Panc1 (cell line): Measurements from ENCODE around the gene ACADL. TPM values are rescaled to one million over a fixed set of nuclear protein-coding genes. Genes with fewer than 3 reads are reported as not detected.

Experiments used
- ATAC-seq: fragments of 200-7000 bp; cut with Tn5 transposase; 2 replicates; pipeline ENCODE4 v1.9.1; 2020; ENCODE audit warnings: mild to moderate bottlenecking, moderate library complexity
- BruUV-seq: library from RNA; stranded (reverse); fragments of 400-500 nt; replicated peaks from 2 replicates; lab custom pipeline; 2021; lab: Mats Ljungman, UMichigan
- CTCF ChIA-PET: fragments of 300-600 bp; sonication (Branson Sonifier 250); formaldehyde crosslinking; loops from one replicate; lab custom pipeline; 2022; ENCODE audit warnings: antibody characterized with exemption; lab: Charles Lee
- POLR2A ChIA-PET: fragments of 300-600 bp; sonication (Branson Sonifier 250); formaldehyde crosslinking; loops from one replicate; lab custom pipeline; 2022; ENCODE audit warnings: antibody characterized with exemption; lab: Charles Lee
- DNase-seq: peaks from one replicate; pipeline ENCODE4 v3.0.0-alpha.2; 2010; ENCODE audit warnings: low read depth, low spot score
- H3K27ac ChIP-seq: 2 replicates; pipeline ENCODE4 v1.5.1; 2011; ENCODE audit warnings: mild to moderate bottlenecking, low read length, inconsistent platforms
- H3K27me3 ChIP-seq: fragments of 200-500 bp; sonication (Bioruptor generic); 2 replicates; pipeline ENCODE4 v1.6.0; 2014; ENCODE audit warnings: low read length, inconsistent platforms; ENCODE audit not compliant: control insufficient read depth, insufficient read depth
- H3K36me3 ChIP-seq: fragments of 200-500 bp; sonication (Bioruptor generic); 2 replicates; pipeline ENCODE4 v1.5.1; 2014; ENCODE audit warnings: inconsistent platforms, mild to moderate bottlenecking, low read length, moderate library complexity; ENCODE audit not compliant: control insufficient read depth, insufficient read depth
- H3K4me1 ChIP-seq: 2 replicates; pipeline ENCODE4 v1.5.1; 2011; ENCODE audit warnings: inconsistent platforms, mild to moderate bottlenecking, low read length, moderate library complexity; ENCODE audit not compliant: control insufficient read depth, insufficient read depth
- H3K4me3 ChIP-seq, 2 experiments: 2 replicates each; pipeline ENCODE4 v1.5.1; 2011 to 2012; ENCODE audit warnings: low read depth in 2 of 2, low read length in 2 of 2, mild to moderate bottlenecking in 2 of 2, inconsistent platforms in 1 of 2, moderate library complexity in 1 of 2
- H3K9me3 ChIP-seq: fragments of 200-500 bp; sonication (Bioruptor generic); 2 replicates; pipeline ENCODE4 v1.5.1; 2014; ENCODE audit warnings: low read depth, mild to moderate bottlenecking, inconsistent platforms, low read length, moderate library complexity; ENCODE audit not compliant: control insufficient read depth, insufficient read depth
- POLR2AphosphoS5 ChIP-seq: IDR thresholded peaks from 2 replicates; pipeline ENCODE4 v1.6.1; 2012; ENCODE audit warnings: mild to moderate bottlenecking, low read depth, low read length, moderate library complexity
- SIN3A ChIP-seq: IDR thresholded peaks from 2 replicates; pipeline ENCODE4 v1.6.1; 2012; ENCODE audit warnings: low read depth, mild to moderate bottlenecking, low read length, moderate library complexity, borderline replicate concordance; ENCODE audit not compliant: insufficient read depth
- TCF7L2 ChIP-seq: IDR thresholded peaks from 2 replicates; pipeline ENCODE4 v1.6.1; 2011; ENCODE audit warnings: mild to moderate bottlenecking, low read depth, low read length, inconsistent platforms
- in situ Hi-C: cut with HindIII; loops from 2 replicates; pipeline ENCODE4 v1.10.0; 2016; ENCODE audit warnings: low sequenced_read_pairs, low pct_unique_long_range_greater_than_20kb
- intact Hi-C: fragments of 100-400 bp; cut with micrococcal nuclease; formaldehyde crosslinking; loops from one replicate; pipeline ENCODE4 v1.10.0; 2022; ENCODE audit not compliant: unreplicated experiment
- total RNA-seq: library from RNA; stranded (reverse); gene quantifications from one replicate; pipeline ENCODE4 v1.2.1, GENCODE V29; 2021; ENCODE audit not compliant: unreplicated experiment
- TF ChIP-seq, protein P1 (sequence below), 2 experiments: IDR thresholded peaks; 2 replicates each; pipeline ENCODE4 v1.6.1; 2011 to 2012; ENCODE audit warnings: low read depth in 2 of 2, control low read depth in 1 of 2, low read length in 1 of 2, mild to moderate bottlenecking in 1 of 2, moderate library complexity in 1 of 2; ENCODE audit not compliant: insufficient read depth in 1 of 2
- TF ChIP-seq, protein P2 (sequence below): fragments of 450-650 bp; IDR thresholded peaks from 2 replicates; pipeline ENCODE4 v1.5.1; 2017; ENCODE audit warnings: mild to moderate bottlenecking

ACADL gene
- total RNA-seq, 1 experiment from 2014 or later = not detected

DNA sequence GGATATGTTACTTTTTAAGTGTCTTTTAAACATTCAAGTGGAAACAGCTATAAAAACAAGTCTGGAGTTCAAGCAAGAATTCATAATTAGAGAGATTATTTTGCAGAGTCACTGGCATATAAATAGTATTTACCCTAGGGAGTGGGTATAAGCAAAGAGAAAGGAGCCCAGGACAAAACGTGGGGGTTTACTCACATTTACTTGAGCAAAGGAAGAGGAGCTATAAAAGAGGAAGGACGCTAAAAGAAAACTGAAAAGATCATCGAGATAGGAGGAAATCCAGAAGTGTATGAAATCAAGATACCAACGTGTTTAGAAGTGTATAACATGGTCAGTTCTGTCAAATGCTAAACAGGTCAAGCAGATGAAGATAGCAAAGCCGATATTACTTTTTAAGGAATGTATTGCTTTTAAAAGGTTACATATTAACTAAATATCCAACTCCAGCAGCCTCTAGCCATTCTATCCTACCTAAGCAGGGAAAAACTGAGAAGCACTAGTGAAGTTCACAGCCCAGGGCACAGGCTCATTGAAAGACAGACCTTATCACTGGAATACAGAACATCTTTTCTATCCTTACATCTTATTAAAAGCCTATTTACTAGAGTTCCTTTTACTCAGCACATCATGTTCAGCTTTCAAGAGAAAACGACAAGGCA lies 62.7 kb downstream of the ACADL start:
- Histone ChIP-seq H3K9me3 (no peaks in the 10 kb centered on the region), H3K4me3 (no peak overlapping the region), H3K27me3 (no peaks in the 10 kb centered on the region), H3K4me1 (peaks cover 3% of the 10 kb centered on the region; the same call in 1 of the 2 replicates), H3K27ac (no peak overlapping the region), H3K36me3 (no peaks in the 10 kb centered on the region)
- no peak for ATAC-seq
- TF ChIP-seq SIN3A (no peak), TCF7L2 (no peak), POLR2AphosphoS5 (no peak)
- TF ChIP-seq, protein P1, sequence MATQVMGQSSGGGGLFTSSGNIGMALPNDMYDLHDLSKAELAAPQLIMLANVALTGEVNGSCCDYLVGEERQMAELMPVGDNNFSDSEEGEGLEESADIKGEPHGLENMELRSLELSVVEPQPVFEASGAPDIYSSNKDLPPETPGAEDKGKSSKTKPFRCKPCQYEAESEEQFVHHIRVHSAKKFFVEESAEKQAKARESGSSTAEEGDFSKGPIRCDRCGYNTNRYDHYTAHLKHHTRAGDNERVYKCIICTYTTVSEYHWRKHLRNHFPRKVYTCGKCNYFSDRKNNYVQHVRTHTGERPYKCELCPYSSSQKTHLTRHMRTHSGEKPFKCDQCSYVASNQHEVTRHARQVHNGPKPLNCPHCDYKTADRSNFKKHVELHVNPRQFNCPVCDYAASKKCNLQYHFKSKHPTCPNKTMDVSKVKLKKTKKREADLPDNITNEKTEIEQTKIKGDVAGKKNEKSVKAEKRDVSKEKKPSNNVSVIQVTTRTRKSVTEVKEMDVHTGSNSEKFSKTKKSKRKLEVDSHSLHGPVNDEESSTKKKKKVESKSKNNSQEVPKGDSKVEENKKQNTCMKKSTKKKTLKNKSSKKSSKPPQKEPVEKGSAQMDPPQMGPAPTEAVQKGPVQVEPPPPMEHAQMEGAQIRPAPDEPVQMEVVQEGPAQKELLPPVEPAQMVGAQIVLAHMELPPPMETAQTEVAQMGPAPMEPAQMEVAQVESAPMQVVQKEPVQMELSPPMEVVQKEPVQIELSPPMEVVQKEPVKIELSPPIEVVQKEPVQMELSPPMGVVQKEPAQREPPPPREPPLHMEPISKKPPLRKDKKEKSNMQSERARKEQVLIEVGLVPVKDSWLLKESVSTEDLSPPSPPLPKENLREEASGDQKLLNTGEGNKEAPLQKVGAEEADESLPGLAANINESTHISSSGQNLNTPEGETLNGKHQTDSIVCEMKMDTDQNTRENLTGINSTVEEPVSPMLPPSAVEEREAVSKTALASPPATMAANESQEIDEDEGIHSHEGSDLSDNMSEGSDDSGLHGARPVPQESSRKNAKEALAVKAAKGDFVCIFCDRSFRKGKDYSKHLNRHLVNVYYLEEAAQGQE (IDR thresholded peaks at IDR 0.05; ENCODE audit: insufficient read depth in 1 of 2, low read depth in 2 of 2, low read length in 1 of 2) = no peak
- TF ChIP-seq, protein P2, sequence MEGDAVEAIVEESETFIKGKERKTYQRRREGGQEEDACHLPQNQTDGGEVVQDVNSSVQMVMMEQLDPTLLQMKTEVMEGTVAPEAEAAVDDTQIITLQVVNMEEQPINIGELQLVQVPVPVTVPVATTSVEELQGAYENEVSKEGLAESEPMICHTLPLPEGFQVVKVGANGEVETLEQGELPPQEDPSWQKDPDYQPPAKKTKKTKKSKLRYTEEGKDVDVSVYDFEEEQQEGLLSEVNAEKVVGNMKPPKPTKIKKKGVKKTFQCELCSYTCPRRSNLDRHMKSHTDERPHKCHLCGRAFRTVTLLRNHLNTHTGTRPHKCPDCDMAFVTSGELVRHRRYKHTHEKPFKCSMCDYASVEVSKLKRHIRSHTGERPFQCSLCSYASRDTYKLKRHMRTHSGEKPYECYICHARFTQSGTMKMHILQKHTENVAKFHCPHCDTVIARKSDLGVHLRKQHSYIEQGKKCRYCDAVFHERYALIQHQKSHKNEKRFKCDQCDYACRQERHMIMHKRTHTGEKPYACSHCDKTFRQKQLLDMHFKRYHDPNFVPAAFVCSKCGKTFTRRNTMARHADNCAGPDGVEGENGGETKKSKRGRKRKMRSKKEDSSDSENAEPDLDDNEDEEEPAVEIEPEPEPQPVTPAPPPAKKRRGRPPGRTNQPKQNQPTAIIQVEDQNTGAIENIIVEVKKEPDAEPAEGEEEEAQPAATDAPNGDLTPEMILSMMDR = no peak
- ChIA-PET CTCF (no interaction called here), POLR2A (interaction anchor here (1.0 kb wide), 1 partner anchor 1742 kb away, joined by 3 read pairs; no protein-coding TSS in a partner anchor)
- in situ Hi-C loops (no loop called here), intact Hi-C loops (no loop called here)
- DNase-seq = no peak
- BruUV-seq = no TSS peak

DNA sequence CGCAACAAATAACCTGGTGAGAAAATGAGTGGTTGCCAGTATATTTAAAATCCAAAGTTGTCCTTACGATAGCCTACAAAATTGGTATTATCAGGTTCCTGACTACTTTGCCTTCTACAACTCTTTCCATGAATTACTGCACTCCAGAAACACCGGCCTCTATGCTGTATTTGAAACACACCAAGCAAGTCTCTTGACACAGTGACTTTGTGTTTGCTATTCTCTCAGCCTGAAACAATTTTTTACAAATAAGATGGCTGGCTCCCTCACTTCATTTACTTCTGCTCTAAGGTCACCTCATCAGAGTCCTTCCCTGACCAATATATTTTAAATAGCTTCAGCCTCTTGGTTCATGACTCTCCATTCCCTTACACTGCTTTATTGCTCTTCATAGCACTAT lies 66.2 kb downstream of the ACADL start:
- CTCF ChIA-PET = no interaction called here
- intact Hi-C loops = no loop called here

More for the DNA sequence above, 66.2 kb downstream of the ACADL start:
- H3K27ac ChIP-seq = no peak overlapping the region
- BruUV-seq = no TSS peak
- no peaks in the 10 kb centered on the region for H3K4me1 ChIP-seq
- no peak overlapping the region for H3K4me3 ChIP-seq
- DNase-seq (no peak), ATAC-seq (no peak)
- no peaks in the 10 kb centered on the region for H3K9me3 ChIP-seq
- POLR2A ChIA-PET = no interaction called here
- TF ChIP-seq, protein P2 = no peak
- TF ChIP-seq POLR2AphosphoS5 (no peak), SIN3A (no peak), TCF7L2 (no peak)
- TF ChIP-seq, protein P1 (IDR thresholded peaks at IDR 0.05; ENCODE audit: insufficient read depth in 1 of 2, low read depth in 2 of 2, low read length in 1 of 2) = no peak
- H3K27me3 ChIP-seq = no peaks in the 10 kb centered on the region
- in situ Hi-C loops = no loop called here
- no peaks in the 10 kb centered on the region for H3K36me3 ChIP-seq
